C4-2B (cell line): ENCODE data around the gene IFI30.

Experiments used
- CTCF ChIP-seq: fragments of 450-650 bp; conservative IDR thresholded peaks from 2 replicates; pipeline ENCODE4 v1.5.1; 2017; ENCODE audit warnings: mild to moderate bottlenecking
- ZFX ChIP-seq: fragments of 450-650 bp; IDR thresholded peaks from 2 replicates; pipeline ENCODE4 v1.6.1; 2017

DNA sequence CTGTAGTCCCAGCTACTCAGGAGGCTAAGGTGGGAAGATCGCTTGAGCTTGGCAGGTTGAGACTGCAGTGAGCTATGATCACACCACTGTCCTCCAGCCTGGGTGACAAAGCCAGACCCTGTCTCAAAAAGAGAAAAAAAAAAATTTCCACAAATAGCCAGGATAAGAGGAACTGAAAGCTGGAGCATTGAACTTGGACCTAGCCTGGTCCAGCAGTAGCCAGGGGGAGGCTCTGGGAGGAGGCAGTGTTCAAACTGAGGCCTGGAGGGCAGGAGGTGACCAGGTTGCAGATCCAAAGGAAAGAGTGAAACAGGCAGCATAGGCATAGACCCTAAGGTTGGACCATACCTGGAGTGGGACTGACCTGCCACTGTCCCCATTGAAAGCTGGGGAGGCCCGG lies 47.5 kb upstream of the IFI30 start:
- TF ChIP-seq CTCF: no peak
- TF ChIP-seq ZFX: no peak
